Activated T-helper 2 cell treated with anti-CD3 and anti-CD28 coated beads, Interferon-gamma antibody, Interleukin-2, Interleukin-4, amounts not matched to agents 10 μg/mL and 5 μg/mL and 100 μg/mL, durations not matched to agents 14 hours and 24 hours and 36 hours (primary cell): ENCODE data around the gene EIF2AK2. TPM values are rescaled to one million over a fixed set of nuclear protein-coding genes. Genes with fewer than 3 reads are reported as not detected.

Experiments
- DNase-seq: peaks from one replicate; pipeline ENCODE4 v3.0.0; 2021; ENCODE audit warnings: low spot score
- H3K27ac Mint-ChIP-seq: one replicate; pipeline ENCODE4 v1.8.0; 2021; ENCODE audit warnings: mixed read lengths
- H3K27me3 Mint-ChIP-seq: one replicate; pipeline ENCODE4 v1.8.0; 2021; ENCODE audit warnings: low read depth, mixed read lengths
- H3K36me3 Mint-ChIP-seq: one replicate; pipeline ENCODE4 v1.8.0; 2021; ENCODE audit warnings: low read depth, mixed read lengths
- H3K4me1 Mint-ChIP-seq: one replicate; pipeline ENCODE4 v1.8.0; 2021; ENCODE audit warnings: low read depth, mixed read lengths
- H3K4me3 Mint-ChIP-seq: one replicate; pipeline ENCODE4 v1.8.0; 2021; ENCODE audit warnings: low read depth, mild to moderate bottlenecking, moderate library complexity, mixed read lengths
- H3K9me3 Mint-ChIP-seq: one replicate; pipeline ENCODE4 v1.8.0; 2021; ENCODE audit warnings: mixed read lengths
- intact Hi-C: fragments of 100-400 bp; cut with micrococcal nuclease; formaldehyde crosslinking; loops from one replicate; pipeline ENCODE4 v1.15.1; 2023
- total RNA-seq: library from RNA; stranded (reverse); gene quantifications from 2 replicates; pipeline ENCODE4 v1.2.3, GENCODE V29; 2022

The EIF2AK2 gene
- total RNA-seq, 1 donor from 2014 or later, result 30.8 TPM

DNA sequence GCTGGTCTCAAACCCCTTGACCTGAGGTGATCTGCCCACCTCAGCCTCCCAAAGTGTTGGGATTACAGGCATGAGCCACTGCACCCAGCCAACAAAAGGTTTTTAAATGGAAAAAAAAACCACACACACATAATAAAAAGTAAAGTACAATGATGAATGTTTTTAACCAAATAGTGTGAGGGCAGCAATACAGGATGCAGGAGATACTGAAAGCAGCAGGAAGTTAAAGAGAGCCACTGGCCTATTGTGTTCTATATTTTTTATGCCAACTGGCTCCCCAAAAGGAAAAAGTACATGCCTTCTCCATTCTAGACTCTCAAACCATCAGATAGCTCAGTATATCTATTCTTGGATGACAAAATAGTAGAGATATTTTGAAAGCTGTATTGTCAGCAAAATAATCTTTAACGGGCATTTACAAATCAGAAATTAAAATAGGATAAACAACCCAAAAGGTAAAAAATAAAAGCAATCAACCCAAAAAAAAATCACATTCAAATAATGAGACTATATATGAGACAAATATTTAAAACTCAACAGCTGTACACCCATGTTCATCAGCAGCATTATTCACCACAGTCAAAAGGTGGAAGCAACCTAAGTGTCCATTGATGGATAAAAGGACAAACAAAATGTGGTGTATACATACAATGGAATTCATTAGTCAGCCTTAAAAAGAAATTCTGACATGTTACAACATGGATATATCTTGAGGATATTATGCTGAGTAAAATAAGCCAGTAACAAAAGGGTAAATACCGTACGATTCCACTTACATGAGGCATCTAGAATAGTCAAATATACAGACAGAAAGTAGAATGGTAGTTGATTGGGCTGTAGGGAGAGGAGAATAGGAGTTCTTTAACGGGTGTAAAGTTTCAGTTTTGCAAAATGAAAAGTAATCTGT lies 46.2 kb downstream of the EIF2AK2 start:
- no peak for DNase-seq
- peaks cover 1% of the 10 kb centered on the region for H3K4me1 Mint-ChIP-seq
- H3K36me3 Mint-ChIP-seq, result peaks cover 59% of the 10 kb centered on the region
- no peaks in the 10 kb centered on the region for H3K27me3 Mint-ChIP-seq
- intact Hi-C loops, result no loop called here
- no peaks in the 10 kb centered on the region for H3K9me3 Mint-ChIP-seq
- H3K27ac Mint-ChIP-seq, result no peak overlapping the region
- no peak overlapping the region for H3K4me3 Mint-ChIP-seq

DNA sequence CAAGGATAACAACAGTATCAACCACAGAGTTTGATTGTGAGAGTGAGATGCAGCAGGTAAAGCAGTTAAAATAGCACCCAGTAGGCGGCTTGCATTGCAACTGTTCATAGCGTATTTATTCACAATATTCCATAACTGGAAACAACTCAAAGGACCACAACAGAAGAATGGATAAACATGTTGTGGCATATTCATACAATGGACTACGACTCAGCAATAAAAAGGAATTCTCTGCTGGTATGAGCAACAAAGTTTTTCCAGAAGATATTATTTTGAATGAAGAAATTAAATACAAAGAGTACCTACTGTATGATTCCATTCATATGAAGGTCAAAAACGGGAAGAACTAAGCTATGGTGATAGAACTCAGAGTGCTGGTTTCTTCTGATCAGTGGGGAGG lies 47.3 kb downstream of the EIF2AK2 start:
- intact Hi-C loops, result no loop called here
- Mint-ChIP-seq H3K36me3 (peaks cover 64% of the 10 kb centered on the region), H3K4me3 (no peak overlapping the region), H3K9me3 (no peaks in the 10 kb centered on the region), H3K27me3 (no peaks in the 10 kb centered on the region), H3K4me1 (peaks cover 1% of the 10 kb centered on the region), H3K27ac (no peak overlapping the region)
- no peak for DNase-seq

DNA sequence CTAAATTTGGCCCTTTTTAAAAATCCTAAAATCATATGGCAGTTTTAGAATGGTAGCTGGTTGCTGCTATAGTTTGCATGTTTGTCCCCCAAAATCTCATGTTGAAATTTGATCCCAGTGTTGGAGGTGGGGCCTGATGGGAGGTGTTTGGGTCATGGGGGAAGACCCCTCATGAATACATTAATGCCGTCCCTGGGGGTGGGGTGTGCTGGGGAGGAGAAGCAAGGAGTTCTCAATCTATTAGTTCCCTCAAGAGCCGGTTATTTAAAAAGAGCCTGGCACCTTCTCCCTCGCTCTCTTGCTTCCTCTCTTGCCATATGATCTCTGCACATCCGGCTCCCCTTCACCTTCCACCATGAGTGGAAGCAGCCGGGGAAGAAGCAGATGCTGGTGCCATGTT lies 51.6 kb downstream of the EIF2AK2 start:
- Mint-ChIP-seq H3K36me3 (peaks cover 65% of the 10 kb centered on the region), H3K27ac (no peak overlapping the region), H3K9me3 (no peaks in the 10 kb centered on the region), H3K4me1 (no peaks in the 10 kb centered on the region), H3K4me3 (no peak overlapping the region), H3K27me3 (no peaks in the 10 kb centered on the region)
- no peak for DNase-seq
- intact Hi-C loops, result no loop called here

DNA sequence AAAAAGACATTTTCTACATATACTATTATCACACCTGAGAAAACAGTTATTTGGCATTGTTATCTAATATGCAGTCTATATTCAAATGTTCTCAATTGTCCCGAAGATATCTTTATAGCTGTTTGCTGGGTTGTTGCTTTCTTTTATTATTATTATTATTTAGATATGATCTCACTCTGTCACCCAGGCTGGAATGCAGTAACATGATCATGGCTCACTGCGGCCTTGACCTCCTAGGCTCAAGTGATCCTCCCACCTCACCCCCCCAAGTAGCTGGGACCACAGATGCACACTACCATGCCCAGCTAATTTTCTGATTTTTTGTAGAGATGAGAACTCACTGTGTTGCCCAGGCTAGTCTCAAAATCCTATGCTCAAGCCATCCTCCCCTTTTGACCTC lies 52.6 kb downstream of the EIF2AK2 start:
- no peak overlapping the region for H3K27ac Mint-ChIP-seq
- no peak for DNase-seq
- H3K36me3 Mint-ChIP-seq, result peaks cover 69% of the 10 kb centered on the region
- intact Hi-C loops, result no loop called here
- H3K4me1 Mint-ChIP-seq, result no peaks in the 10 kb centered on the region
- no peak overlapping the region for H3K4me3 Mint-ChIP-seq
- no peaks in the 10 kb centered on the region for H3K9me3 Mint-ChIP-seq
- H3K27me3 Mint-ChIP-seq, result no peaks in the 10 kb centered on the region

DNA sequence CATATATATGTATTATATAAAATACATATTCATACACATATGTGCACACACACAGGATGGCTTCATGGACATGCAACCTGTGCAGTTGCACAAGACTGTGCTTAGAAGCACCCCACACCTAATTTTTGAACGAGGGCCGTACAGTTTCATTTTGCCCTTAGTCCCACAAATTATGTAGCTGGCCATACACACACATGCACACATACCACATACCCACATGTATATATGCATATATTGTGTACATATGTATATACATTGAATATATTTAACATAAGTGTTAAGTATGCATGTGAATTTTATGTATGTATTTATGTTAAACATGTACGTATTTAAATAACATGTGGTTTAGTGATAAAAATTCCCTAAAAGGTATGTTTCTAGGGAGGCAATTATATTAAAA lies 54.2 kb downstream of the EIF2AK2 start:
- no peaks in the 10 kb centered on the region for H3K9me3 Mint-ChIP-seq
- H3K4me1 Mint-ChIP-seq, result no peaks in the 10 kb centered on the region
- no peaks in the 10 kb centered on the region for H3K27me3 Mint-ChIP-seq
- intact Hi-C loops, result no loop called here
- no peak overlapping the region for H3K4me3 Mint-ChIP-seq
- no peak overlapping the region for H3K27ac Mint-ChIP-seq
- H3K36me3 Mint-ChIP-seq, result peaks cover 54% of the 10 kb centered on the region
- DNase-seq, result no peak

DNA sequence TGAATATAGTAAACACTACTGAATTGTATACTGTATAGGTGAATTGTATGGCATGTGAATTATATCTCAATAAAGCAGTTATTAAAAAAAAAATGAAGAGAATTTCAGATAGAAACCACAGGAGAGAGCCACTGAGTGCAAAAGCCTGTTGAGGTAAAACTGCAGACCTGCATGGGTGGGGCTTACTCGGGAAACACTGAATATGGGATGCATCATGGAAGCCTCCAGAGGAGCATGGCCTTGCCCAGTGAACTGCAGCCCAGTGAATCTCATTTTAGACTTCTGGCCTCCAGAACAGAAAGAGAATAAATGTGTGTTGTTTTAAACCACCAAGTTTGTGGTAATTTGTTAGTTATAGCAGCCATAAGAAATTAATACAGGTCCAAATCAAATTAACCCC lies 56.7 kb downstream of the EIF2AK2 start:
- peaks cover 50% of the 10 kb centered on the region for H3K36me3 Mint-ChIP-seq
- no peaks in the 10 kb centered on the region for H3K27me3 Mint-ChIP-seq

DNA sequence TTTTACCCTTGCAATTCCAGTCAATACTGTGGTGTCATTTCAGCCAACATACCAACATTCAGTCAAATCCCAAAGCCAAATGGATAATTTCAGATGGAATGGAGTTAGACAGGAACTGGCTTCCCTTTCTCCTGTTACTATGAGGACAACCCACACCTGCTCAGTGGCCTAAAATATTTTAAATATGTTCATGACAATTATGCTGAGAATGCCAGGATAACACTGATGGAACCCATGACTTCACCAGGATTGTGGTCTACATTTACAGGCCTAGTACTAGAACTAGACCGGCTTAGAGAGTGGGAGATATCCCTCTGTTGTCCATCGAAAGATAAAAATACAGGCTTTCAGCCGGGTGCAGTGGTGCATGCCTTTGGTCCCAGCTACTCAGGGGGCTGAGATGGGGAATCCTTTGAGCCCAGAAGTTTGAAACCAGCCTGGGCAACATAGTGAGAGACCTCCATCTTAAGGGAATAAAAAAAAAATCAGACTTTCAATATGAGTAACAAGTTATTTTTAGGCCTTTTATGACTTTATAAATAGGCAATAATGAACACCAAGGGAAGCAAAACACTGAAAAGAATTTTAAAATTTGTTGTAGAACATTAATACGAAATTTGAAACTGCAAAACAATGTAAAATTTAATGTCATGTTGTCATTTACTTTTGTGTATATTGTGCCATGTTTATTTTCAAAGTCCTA lies 58.2 kb downstream of the EIF2AK2 start:
- peaks cover 52% of the 10 kb centered on the region for H3K36me3 Mint-ChIP-seq
- no peak for DNase-seq

More for the DNA sequence above, 56.7 kb downstream of the EIF2AK2 start:
- intact Hi-C loops, result no loop called here
- Mint-ChIP-seq H3K4me3 (no peak overlapping the region), H3K9me3 (no peaks in the 10 kb centered on the region), H3K27ac (no peak overlapping the region), H3K4me1 (no peaks in the 10 kb centered on the region)
- no peak for DNase-seq

DNA sequence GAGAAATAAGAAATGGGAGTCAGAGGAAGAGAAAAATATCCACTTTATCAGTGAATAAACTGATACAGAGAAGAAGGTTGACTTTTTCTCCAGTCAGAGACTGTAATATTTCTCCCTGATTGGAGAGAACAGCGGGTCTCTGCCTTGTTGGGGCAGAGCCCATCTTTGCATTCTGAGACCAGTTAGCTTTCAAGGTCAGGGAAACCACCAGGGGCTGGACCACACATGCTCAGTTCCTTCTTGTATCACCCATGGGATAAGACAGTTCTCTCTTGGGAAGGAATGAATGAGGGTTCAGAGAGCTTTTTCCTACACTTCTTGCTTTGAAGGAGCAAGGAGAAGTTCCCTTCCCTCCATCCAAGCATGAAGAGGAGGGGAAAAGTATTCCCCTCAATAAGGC lies 60.2 kb downstream of the EIF2AK2 start:
- no peak overlapping the region for H3K4me3 Mint-ChIP-seq
- intact Hi-C loops, result no loop called here
- no peak overlapping the region for H3K27ac Mint-ChIP-seq
- no peaks in the 10 kb centered on the region for H3K4me1 Mint-ChIP-seq
- H3K27me3 Mint-ChIP-seq, result no peaks in the 10 kb centered on the region
- H3K9me3 Mint-ChIP-seq, result no peaks in the 10 kb centered on the region
- DNase-seq, result no peak
- H3K36me3 Mint-ChIP-seq, result peaks cover 58% of the 10 kb centered on the region

More for the DNA sequence above, 58.2 kb downstream of the EIF2AK2 start:
- H3K27ac Mint-ChIP-seq, result no peak overlapping the region
- H3K9me3 Mint-ChIP-seq, result no peaks in the 10 kb centered on the region
- no peak overlapping the region for H3K4me3 Mint-ChIP-seq
- H3K27me3 Mint-ChIP-seq, result no peaks in the 10 kb centered on the region
- intact Hi-C loops, result no loop called here
- H3K4me1 Mint-ChIP-seq, result no peaks in the 10 kb centered on the region

DNA sequence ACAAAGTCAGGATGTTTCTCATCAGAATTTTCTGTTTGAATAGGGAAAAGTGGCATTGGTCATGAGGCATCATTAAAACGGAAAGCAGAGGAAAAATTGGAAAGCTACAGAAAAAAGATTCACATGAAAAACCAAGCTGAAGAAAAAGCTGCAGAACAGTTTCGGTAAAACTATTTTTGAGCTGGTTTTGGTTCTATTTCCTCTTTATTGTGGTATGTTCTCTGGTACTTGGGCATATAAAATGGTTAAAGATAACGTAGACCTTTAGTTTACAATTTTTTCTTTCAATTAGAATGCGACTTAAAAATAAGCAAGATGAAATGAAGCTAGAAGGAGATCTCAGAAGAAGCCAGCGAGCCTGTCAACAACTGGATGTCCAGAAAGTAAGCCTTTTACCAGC lies 64.9 kb downstream of the EIF2AK2 start:
- Mint-ChIP-seq H3K36me3 (peaks cover 39% of the 10 kb centered on the region), H3K27ac (no peak overlapping the region), H3K27me3 (no peaks in the 10 kb centered on the region), H3K9me3 (no peaks in the 10 kb centered on the region), H3K4me3 (no peak overlapping the region), H3K4me1 (no peaks in the 10 kb centered on the region)
- intact Hi-C loops, result no loop called here
- DNase-seq, result no peak

DNA sequence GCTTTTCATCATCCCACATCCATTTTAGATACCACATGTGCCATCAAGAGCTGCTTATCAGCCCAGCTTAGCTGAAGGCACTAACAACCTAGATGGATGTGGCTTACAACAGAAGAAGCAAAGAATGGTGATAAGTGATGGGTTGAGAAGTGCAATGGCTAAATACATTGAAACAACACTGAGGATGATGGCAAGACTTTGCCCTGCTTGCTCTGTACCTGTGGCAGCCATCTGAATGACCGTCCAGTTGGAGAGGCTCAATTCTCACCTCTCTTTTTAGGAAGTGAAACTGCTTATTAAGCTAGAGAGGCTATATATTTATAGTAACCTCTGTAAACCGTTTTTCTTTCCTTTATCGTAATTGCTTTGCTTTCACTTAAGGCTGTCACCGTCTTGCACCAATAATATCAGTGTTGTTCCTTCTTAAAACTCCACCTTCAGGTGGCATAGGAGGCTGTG lies 66.7 kb downstream of the EIF2AK2 start:
- H3K27me3 Mint-ChIP-seq, result no peaks in the 10 kb centered on the region
- peaks cover 30% of the 10 kb centered on the region for H3K36me3 Mint-ChIP-seq
- H3K4me1 Mint-ChIP-seq, result no peaks in the 10 kb centered on the region
- intact Hi-C loops, result no loop called here
- no peak for DNase-seq
- no peak overlapping the region for H3K4me3 Mint-ChIP-seq
- no peak overlapping the region for H3K27ac Mint-ChIP-seq
- no peaks in the 10 kb centered on the region for H3K9me3 Mint-ChIP-seq

DNA sequence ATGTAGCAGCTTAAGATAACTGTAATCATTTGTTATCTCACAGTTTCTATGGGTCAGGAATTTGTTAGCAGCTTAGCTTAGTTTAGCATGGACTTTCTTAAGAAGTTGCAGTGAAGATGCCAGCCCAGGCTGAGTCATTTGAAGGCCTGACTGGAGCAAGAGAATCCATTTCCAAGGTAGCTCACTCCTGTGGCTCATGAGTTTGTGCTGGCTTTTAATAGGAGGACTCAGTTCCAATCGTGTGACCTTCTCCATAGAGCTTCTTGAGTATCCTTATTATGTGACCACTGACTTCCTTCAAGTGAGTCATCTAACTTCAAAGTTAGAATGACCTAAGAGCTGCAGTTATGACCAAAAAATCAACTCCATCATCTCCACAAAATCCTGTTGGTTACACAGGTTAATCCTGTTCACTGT lies 71.0 kb downstream of the EIF2AK2 start:
- Mint-ChIP-seq H3K4me1 (peaks cover 22% of the 10 kb centered on the region), H3K9me3 (no peaks in the 10 kb centered on the region), H3K27me3 (no peaks in the 10 kb centered on the region), H3K27ac (no peak overlapping the region), H3K36me3 (peaks cover 22% of the 10 kb centered on the region), H3K4me3 (no peak overlapping the region)
- intact Hi-C loops, result loop anchor here (2.0 kb wide), 1 partner anchor 145 kb away; the partner anchor contains the start of genes CEBPZ and NDUFAF7
- DNase-seq, result no peak

DNA sequence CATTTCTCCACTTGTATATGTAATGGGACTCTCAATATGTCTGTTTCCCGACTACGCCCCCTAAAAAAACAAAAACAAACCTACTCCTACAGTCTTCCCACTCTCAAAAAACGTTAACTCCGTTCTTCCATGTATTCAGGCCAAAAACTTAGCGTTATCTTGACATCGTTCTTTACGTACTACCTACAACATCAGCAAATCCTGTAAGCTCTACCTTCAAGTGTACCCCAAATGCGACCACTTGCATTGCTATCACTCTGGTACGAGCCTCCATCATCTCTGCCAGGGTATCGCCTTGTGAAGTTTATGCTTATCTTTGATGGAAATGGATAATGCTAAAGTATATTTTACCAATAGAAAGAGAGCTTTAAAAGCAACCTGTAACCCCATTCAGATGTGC lies 72.0 kb downstream of the EIF2AK2 start:
- DNase-seq, result no peak
- intact Hi-C loops, result loop anchor here (1.0 to 5.0 kb wide), 4 partner anchors 73 to 302 kb away; partner anchors contain the start of genes CEBPZ, EIF2AK2, NDUFAF7 and STRN

More for the DNA sequence above, 72.0 kb downstream of the EIF2AK2 start:
- Mint-ChIP-seq H3K9me3 (no peaks in the 10 kb centered on the region), H3K36me3 (peaks cover 28% of the 10 kb centered on the region), H3K4me1 (peaks cover 32% of the 10 kb centered on the region), H3K27me3 (no peaks in the 10 kb centered on the region), H3K4me3 (no peak overlapping the region), H3K27ac (no peak overlapping the region)
